SH-SY5Y (cell line): ENCODE data around the gene DNAJC7.

Source experiments
- GATA2 ChIP-seq: IDR thresholded peaks from 2 replicates; pipeline ENCODE4 v1.6.1; 2011; ENCODE audit warnings: mild to moderate bottlenecking, low read depth, low read length
- GATA3 ChIP-seq: IDR thresholded peaks from 2 replicates; pipeline ENCODE4 v1.6.1; 2011; ENCODE audit warnings: low read depth, mild to moderate bottlenecking, low read length, moderate library complexity

DNA sequence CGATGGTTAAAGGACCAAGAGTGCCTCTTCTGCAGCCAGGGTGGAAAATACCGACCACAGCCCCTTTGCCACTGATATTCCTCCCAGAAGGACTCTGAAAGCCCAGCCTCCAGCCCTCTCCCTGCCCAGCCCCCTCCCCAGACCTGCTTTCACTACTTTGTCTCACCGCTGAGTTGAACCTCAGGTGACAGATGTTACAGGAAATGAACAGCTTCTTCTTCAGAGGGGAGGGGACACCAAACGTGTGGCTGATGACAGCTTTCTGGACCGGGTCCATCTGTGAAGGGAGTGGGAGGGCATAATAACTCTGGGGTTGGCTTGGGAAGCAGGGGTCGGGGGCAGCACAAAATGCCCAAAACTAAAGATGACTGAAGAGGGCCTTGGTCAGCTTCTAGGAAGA is 16.8 kb upstream of the DNAJC7 start:
- TF ChIP-seq GATA3 (no peak), GATA2 (no peak)
